Daoy (cell line): ENCODE results near the gene MUSK. TPM values are rescaled to one million over a fixed set of nuclear protein-coding genes. Genes with fewer than 3 reads are reported as not detected.
"Not testable (repeated sequence)": the region's sequence is repeated elsewhere in the genome, so short reads cannot be mapped to it uniquely, and the experiment has no call there.

Experiments
- DNase-seq: peaks from one replicate; pipeline ENCODE4 v3.0.0-alpha.2; 2015; ENCODE audit warnings: low read depth
- total RNA-seq: library from RNA; depleted of rRNA; stranded (reverse); fragments of >200 nt; shearing (Covaris generic); gene quantifications from 2 replicates; pipeline ENCODE4 v1.2.3, GENCODE V29; 2014

Gene MUSK
- total RNA-seq, 1 experiment from 2014 or later = not detected

GRCh38 chr9:110758201-110758600 is 89.6 kb downstream of the MUSK start:
- no peak for DNase-seq

GRCh38 chr9:110762783-110763182 is 94.2 kb downstream of the MUSK start:
- DNase-seq = no peak

- DNase-seq = no peak
Observed at GRCh38 chr9:110763568-110763967, 95.0 kb downstream of the MUSK start.

GRCh38 chr9:110764006-110764405 is 95.4 kb downstream of the MUSK start:
- DNase-seq = no peak

GRCh38 chr9:110765926-110766325 is 97.3 kb downstream of the MUSK start:
- no peak for DNase-seq

- DNase-seq = peak; percentile 59
Observed at GRCh38 chr9:110767559-110768063, 99.0 kb downstream of the MUSK start.

GRCh38 chr9:110768886-110769285 is 100.3 kb downstream of the MUSK start:
- DNase-seq = no peak

GRCh38 chr9:110769667-110770066 is 101.1 kb downstream of the MUSK start:
- peak; percentile 67 for DNase-seq

DNA sequence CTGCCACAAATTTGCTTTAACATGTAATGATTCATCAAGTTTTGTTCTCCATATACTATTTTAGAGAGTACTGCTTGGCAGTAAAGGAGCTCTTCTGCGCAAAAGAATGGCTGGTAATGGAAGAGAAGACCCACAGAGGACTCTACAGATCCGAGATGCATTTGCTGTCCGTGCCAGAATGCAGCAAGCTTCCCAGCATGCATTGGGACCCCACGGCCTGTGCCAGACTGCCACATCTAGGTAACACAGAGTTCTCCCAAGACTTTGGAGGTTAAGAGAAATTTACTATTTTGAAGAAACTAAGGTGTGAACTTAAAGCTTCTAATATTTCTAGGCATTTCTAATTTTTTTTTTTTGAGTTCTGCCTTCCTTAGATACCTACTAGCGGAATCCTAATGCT is 107.1 kb downstream of the MUSK start:
- DNase-seq = no peak

DNA sequence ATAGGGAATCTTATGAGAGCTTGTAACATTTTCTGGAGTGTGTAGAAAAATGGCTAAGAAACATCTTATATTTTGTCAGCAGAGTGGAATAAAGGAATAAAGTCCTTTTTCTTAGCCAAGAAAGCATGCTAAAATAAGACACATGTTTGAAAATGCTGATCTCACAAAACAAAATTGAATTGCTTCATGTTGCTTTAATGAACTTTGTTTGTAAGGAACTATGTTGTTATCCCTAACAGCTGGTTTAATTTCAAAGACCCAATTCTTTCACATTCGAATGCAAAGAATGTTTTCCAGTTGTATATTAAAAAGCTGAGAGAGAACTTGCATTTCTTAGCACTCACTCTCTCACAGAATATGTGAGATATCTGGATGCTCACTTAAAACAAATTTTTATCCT is 107.6 kb downstream of the MUSK start:
- DNase-seq = no peak

GRCh38 chr9:110777196-110777875 is 108.7 kb downstream of the MUSK start:
- peak; percentile 18 for DNase-seq

- DNase-seq = no peak
Observed at GRCh38 chr9:110777876-110778215, 109.3 kb downstream of the MUSK start.

GRCh38 chr9:110782701-110783100 is 114.1 kb downstream of the MUSK start:
- DNase-seq = peak; percentile 21

- no peak for DNase-seq
Observed at GRCh38 chr9:110784309-110784708, 115.7 kb downstream of the MUSK start.

DNA sequence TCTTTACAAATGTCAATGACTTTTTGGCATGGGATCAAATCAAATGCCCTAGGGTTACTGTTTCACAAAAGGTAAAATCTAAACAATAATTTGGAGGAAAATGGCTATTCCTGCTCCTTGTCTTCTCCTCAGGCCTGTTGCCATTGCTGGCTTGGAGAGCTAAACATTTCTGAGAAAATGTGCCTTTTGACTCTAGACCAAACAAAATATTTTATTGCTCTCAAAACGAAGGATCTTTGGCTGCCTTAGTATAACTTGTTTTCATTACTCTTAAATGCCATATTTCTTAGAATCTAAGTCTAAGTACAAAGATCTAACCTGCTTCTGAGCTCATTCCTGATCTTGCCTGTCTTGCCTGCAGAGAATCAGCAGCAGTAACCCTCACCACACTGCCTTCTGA is 116.6 kb downstream of the MUSK start:
- DNase-seq = no peak

- DNase-seq = not testable (repeated sequence)
Observed at GRCh38 chr9:110788396-110788795, 119.8 kb downstream of the MUSK start.

DNA sequence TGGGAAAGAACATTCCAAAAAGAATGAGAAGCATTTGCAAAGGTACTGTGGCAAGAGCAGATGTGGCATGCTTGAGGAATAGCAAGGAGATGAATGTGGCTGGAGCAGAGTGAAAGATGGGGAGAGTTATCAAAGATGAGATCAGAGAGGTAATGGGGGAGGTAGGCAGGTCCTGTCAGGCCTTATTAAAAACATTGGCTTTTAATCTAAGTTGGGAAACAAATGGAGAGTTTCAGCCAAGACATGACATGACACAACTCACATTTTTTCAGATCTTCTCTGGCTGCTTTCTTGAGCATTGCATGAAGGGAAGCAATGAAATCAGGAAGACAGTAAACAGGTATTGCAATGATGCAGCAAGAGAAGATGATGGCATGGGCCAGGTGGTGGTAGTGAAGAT is 120.3 kb downstream of the MUSK start:
- no peak for DNase-seq

DNA sequence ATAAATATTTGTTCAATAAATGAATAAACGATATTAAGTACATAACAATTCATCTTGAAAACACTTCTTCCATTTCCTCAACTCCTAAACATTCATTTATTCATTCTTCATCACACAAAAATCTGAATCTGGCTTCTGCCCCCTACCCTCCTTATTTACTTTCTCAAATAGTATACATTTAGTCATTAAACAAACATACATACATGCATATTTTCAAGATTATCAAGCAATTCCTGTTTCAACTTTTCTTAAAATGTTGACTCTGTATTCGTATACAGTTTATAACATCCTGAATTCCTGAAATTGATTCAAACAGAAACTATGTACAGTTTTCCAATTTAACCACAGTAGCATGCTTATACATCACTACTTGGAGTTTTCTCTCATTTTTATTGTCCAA is 129.0 kb downstream of the MUSK start:
- DNase-seq = no peak

DNA sequence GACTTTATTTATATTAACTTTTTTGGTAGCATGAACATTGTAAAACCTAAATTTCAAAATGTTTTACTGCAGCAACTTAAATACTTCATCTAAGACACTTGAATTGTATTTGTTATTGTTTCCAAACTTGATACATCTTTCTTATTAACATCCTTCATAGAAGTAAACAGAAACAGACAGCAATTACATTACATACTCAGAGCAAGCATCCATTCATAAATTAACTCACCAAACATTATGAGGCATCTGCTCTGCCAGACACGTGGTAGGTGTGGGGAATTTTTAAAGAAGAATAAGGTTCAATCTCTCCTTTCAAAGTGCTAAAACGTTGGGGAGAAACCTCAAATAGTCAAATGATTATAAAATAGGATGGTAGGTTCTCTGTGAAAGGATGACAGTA is 130.8 kb downstream of the MUSK start:
- no peak for DNase-seq

DNA sequence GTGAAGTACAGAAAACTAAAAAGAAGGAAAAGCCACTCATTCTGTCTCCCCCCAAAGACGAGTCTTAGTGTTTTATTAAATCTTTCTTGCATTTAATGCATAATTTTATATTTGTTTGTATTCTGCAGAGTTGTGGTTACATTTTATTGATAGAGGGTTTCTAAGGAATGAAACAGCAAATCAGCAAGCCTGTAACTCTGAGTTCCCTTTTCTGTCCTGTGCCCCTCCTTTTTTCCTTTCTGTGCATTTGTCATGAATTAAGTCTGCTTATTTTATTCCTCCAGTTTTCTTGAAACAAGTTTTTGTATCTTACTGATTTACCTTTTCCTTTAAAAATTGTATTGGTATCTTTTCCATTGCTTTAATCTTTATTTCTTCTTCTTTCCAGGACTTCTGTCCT is 132.8 kb downstream of the MUSK start:
- no peak for DNase-seq

GRCh38 chr9:110802416-110803035 is 133.9 kb downstream of the MUSK start:
- no peak for DNase-seq

DNA sequence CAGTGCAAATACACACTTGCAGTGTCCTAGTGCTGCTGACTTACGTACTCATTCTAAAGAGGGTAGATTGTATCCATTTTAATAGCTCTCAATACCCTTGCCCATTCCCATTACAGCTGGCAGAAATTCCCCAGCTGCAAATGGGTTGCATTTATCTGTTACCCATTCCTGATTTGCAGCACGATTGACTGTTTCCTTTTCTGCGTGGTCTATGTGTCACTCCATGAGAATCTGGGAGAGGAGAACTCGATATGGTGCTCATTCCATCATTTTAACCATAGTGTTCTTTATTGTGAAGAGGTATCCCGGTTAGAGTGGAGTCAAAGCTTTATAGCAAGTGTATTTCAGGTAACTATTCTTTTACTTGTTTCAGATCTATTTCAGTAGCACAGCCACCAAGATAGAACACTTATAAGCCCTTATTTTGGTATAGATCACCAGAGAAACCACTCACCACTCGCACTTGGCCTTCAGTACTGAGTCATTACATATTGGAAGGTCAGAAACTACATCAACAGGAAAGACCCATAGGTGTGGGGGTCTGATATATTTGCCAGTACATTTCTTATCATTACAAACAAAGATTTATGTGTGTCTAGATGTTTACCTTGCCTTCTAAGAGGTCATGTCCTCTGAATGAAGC is 139.5 kb downstream of the MUSK start:
- peak; percentile 32 for DNase-seq

GRCh38 chr9:110808599-110808980 is 140.0 kb downstream of the MUSK start:
- no peak for DNase-seq
